Lower leg skin (tissue), 3 donors: ENCODE measurements around the gene RAB3GAP2.

ENCODE experiments used
- CTCF ChIP-seq, 3 donors: fragments of 450-650 bp; IDR thresholded peaks; one replicate each; pipeline ENCODE4 v1.5.1; 2016; ENCODE audit warnings: antibody characterized with exemption in 3 of 3, mild to moderate bottlenecking in 3 of 3, moderate library complexity in 2 of 3
- POLR2A ChIP-seq, 2 donors: fragments of 450-650 bp; IDR thresholded peaks; one replicate each; pipeline ENCODE4 v1.6.1; 2016 to 2017; ENCODE audit warnings: antibody characterized with exemption in 2 of 2, mild to moderate bottlenecking in 1 of 2, moderate library complexity in 1 of 2

GRCh38 chr1:220287129-220287528 is 14.9 kb upstream of the RAB3GAP2 start:
- no peak for TF ChIP-seq CTCF (IDR thresholded peaks at IDR 0.05)
- no peak for TF ChIP-seq POLR2A (IDR thresholded peaks at IDR 0.05)
